Hematopoietic multipotent progenitor cell (in vitro differentiated cells): Measurements from ENCODE around the gene P2RY6. TPM values are rescaled to one million over a fixed set of nuclear protein-coding genes. Genes with fewer than 3 reads are reported as not detected.

ENCODE experiments used
- DNase-seq, 3 donors: peaks; one replicate each; pipeline ENCODE4 v3.0.0-alpha.2; 2011 to 2015; ENCODE audit warnings: low read depth in 2 of 3, low spot score in 2 of 3
- total RNA-seq: library from RNA; depleted of rRNA; stranded (reverse); fragments of >200 nt; gene quantifications from one replicate; pipeline ENCODE4 v1.2.3, GENCODE V29; 2012

Gene P2RY6
- total RNA-seq, 1 donor: 0.27 TPM

- no peak for DNase-seq
These were observed 42.2 kb downstream of the P2RY6 start for GRCh38 chr11:73314117-73314961.

- no peak for DNase-seq
These were observed 43.3 kb downstream of the P2RY6 start for GRCh38 chr11:73315293-73316020.

- no peak for DNase-seq
These were observed 44.3 kb downstream of the P2RY6 start for GRCh38 chr11:73316422-73316821.

GRCh38 chr11:73317373-73317772, 45.2 kb downstream of the P2RY6 start:
- no peak for DNase-seq

GRCh38 chr11:73317803-73318202, 45.7 kb downstream of the P2RY6 start:
- DNase-seq: no peak

GRCh38 chr11:73318501-73319011, 46.4 kb downstream of the P2RY6 start:
- no peak for DNase-seq

GRCh38 chr11:73320763-73321603, 48.8 kb downstream of the P2RY6 start:
- DNase-seq: no peak

- DNase-seq: peak in 2 of 3 donors; percentile 61 to 65
These were observed 49.7 kb downstream of the P2RY6 start for GRCh38 chr11:73321604-73322381.

- DNase-seq: peak in 2 of 3 donors; percentile 83 to 88
These were observed 50.5 kb downstream of the P2RY6 start for GRCh38 chr11:73322382-73323306.

GRCh38 chr11:73323464-73323863, 51.3 kb downstream of the P2RY6 start:
- no peak for DNase-seq

- DNase-seq: no peak
These were observed 52.0 kb downstream of the P2RY6 start for GRCh38 chr11:73324116-73324515.

GRCh38 chr11:73324665-73325035, 52.5 kb downstream of the P2RY6 start:
- no peak for DNase-seq

GRCh38 chr11:73325036-73325981, 53.2 kb downstream of the P2RY6 start:
- no peak for DNase-seq

- DNase-seq: no peak
These were observed 55.0 kb downstream of the P2RY6 start for GRCh38 chr11:73326929-73327811.

GRCh38 chr11:73327812-73328364, 55.8 kb downstream of the P2RY6 start:
- DNase-seq: no peak

GRCh38 chr11:73330569-73331093, 58.5 kb downstream of the P2RY6 start:
- DNase-seq: no peak
